ENCODE measurements around the gene SVOPL.

GRCh38 chr7:138667535-138668228 is 33.5 kb downstream of the SVOPL start:
- no peak for TF ChIP-seq POLR2A (IDR thresholded peaks at IDR 0.05)
- TF ChIP-seq, protein P1, sequence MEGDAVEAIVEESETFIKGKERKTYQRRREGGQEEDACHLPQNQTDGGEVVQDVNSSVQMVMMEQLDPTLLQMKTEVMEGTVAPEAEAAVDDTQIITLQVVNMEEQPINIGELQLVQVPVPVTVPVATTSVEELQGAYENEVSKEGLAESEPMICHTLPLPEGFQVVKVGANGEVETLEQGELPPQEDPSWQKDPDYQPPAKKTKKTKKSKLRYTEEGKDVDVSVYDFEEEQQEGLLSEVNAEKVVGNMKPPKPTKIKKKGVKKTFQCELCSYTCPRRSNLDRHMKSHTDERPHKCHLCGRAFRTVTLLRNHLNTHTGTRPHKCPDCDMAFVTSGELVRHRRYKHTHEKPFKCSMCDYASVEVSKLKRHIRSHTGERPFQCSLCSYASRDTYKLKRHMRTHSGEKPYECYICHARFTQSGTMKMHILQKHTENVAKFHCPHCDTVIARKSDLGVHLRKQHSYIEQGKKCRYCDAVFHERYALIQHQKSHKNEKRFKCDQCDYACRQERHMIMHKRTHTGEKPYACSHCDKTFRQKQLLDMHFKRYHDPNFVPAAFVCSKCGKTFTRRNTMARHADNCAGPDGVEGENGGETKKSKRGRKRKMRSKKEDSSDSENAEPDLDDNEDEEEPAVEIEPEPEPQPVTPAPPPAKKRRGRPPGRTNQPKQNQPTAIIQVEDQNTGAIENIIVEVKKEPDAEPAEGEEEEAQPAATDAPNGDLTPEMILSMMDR (IDR thresholded peaks at IDR 0.05): no peak

Data from breast epithelium (tissue), 3 donors.